HCT116 (cell line): ENCODE measurements around the gene DTWD2.

ENCODE experiments used
- JUND ChIP-seq: IDR thresholded peaks from 2 replicates; pipeline ENCODE4 v1.6.1; 2012
- POLR2A ChIP-seq: IDR thresholded peaks from 2 replicates; pipeline ENCODE4 v1.7.0; 2011; ENCODE audit warnings: borderline replicate concordance; ENCODE audit not compliant: insufficient read depth, insufficient read length; ENCODE audit errors: extremely low read depth
- POLR2AphosphoS5 ChIP-seq: IDR thresholded peaks from 2 replicates; pipeline ENCODE4 v1.6.1; 2011; ENCODE audit warnings: mild to moderate bottlenecking, low read depth, low read length, moderate library complexity
- SRF ChIP-seq: IDR thresholded peaks from 2 replicates; pipeline ENCODE4 v1.6.1; 2012; ENCODE audit warnings: low read depth
- YY1 ChIP-seq: IDR thresholded peaks from 2 replicates; pipeline ENCODE4 v1.6.1; 2011; ENCODE audit warnings: low read length, low read depth, moderate library complexity, mild to moderate bottlenecking; ENCODE audit not compliant: insufficient replicate concordance; ENCODE audit errors: extremely low read depth
- TF ChIP-seq, protein P1 (sequence below), 3 experiments: fragments of 200-600 bp in 1 of 3; sonication (generic) in 1 of 3; IDR thresholded peaks in 2 of 3; conservative IDR thresholded peaks in 1 of 3; 2 replicates each; pipeline ENCODE4 v1.5.1; 2012 to 2017; ENCODE audit warnings: low read depth in 2 of 3, low read length in 2 of 3, antibody characterized with exemption in 1 of 3, borderline replicate concordance in 1 of 3, control low read depth in 1 of 3, mild to moderate bottlenecking in 1 of 3, mixed read lengths in 1 of 3, mixed run types in 1 of 3, moderate library complexity in 1 of 3; ENCODE audit not compliant: insufficient read depth in 1 of 3

GRCh38 chr5:118818604-118819003 is 169.7 kb downstream of the DTWD2 start:
- no peak for TF ChIP-seq JUND
- TF ChIP-seq YY1, result no peak
- no peak for TF ChIP-seq SRF
- TF ChIP-seq, protein P1, sequence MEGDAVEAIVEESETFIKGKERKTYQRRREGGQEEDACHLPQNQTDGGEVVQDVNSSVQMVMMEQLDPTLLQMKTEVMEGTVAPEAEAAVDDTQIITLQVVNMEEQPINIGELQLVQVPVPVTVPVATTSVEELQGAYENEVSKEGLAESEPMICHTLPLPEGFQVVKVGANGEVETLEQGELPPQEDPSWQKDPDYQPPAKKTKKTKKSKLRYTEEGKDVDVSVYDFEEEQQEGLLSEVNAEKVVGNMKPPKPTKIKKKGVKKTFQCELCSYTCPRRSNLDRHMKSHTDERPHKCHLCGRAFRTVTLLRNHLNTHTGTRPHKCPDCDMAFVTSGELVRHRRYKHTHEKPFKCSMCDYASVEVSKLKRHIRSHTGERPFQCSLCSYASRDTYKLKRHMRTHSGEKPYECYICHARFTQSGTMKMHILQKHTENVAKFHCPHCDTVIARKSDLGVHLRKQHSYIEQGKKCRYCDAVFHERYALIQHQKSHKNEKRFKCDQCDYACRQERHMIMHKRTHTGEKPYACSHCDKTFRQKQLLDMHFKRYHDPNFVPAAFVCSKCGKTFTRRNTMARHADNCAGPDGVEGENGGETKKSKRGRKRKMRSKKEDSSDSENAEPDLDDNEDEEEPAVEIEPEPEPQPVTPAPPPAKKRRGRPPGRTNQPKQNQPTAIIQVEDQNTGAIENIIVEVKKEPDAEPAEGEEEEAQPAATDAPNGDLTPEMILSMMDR (IDR thresholded peaks at IDR 0.05 in 2 of 3, conservative IDR thresholded peaks at IDR 0.05 in 1 of 3; ENCODE audit: borderline replicate concordance in 1 of 3, insufficient read depth in 1 of 3, low read depth in 2 of 3, low read length in 2 of 3), result no peak
- TF ChIP-seq POLR2AphosphoS5, result no peak
- no peak for TF ChIP-seq POLR2A
